ENCODE data around the gene CYP21A2.
"Not testable (repeated sequence)": the region's sequence is repeated elsewhere in the genome, so short reads cannot be mapped to it uniquely, and the experiment has no call there.

The CYP21A2 gene

GRCh38 chr6:32029553-32029952 is 8.7 kb upstream of the CYP21A2 start:
- not testable (repeated sequence) for DNase-seq

- DNase-seq, result not testable (repeated sequence)
These were observed 2.8 kb upstream of the CYP21A2 start for GRCh38 chr6:32035283-32036013.

- DNase-seq, result not testable (repeated sequence)
These were observed 1.1 kb upstream of the CYP21A2 start for GRCh38 chr6:32037136-32037535.

- DNase-seq, result not testable (repeated sequence)
These were observed 663 bp downstream of the CYP21A2 start for GRCh38 chr6:32038878-32039277.

GRCh38 chr6:32039321-32040274 is 1.4 kb downstream of the CYP21A2 start:
- DNase-seq, result not testable (repeated sequence)

GRCh38 chr6:32040299-32041049 is 2.3 kb downstream of the CYP21A2 start:
- DNase-seq, result not testable (repeated sequence)

- DNase-seq, result not testable (repeated sequence)
These were observed 2.8 kb downstream of the CYP21A2 start for GRCh38 chr6:32041050-32041321.

- DNase-seq, result not testable (repeated sequence)
These were observed 3.2 kb downstream of the CYP21A2 start for GRCh38 chr6:32041385-32041784.

- not testable (repeated sequence) for DNase-seq
These were observed 4.1 kb downstream of the CYP21A2 start for GRCh38 chr6:32042276-32042675.

GRCh38 chr6:32043589-32044380 is 5.6 kb downstream of the CYP21A2 start:
- not testable (repeated sequence) for DNase-seq

- DNase-seq, result not testable (repeated sequence)
These were observed 6.7 kb downstream of the CYP21A2 start for GRCh38 chr6:32044916-32045315.

GRCh38 chr6:32045811-32046449 is 7.7 kb downstream of the CYP21A2 start:
- DNase-seq, result no peak

GRCh38 chr6:32046450-32047083 is 8.4 kb downstream of the CYP21A2 start:
- DNase-seq, result peak in 14 of 58 donors; percentile 0 to 77 (median 20)

GRCh38 chr6:32047084-32047478 is 8.9 kb downstream of the CYP21A2 start:
- peak in 6 of 58 donors; percentile 18 to 77 (median 44) for DNase-seq

GRCh38 chr6:32047539-32047854 is 9.3 kb downstream of the CYP21A2 start:
- no peak for DNase-seq

- peak in 39 of 58 donors; percentile 1 to 64 (median 27) for DNase-seq
These were observed 9.9 kb downstream of the CYP21A2 start for GRCh38 chr6:32047855-32048766.

GRCh38 chr6:32049149-32049548 is 10.9 kb downstream of the CYP21A2 start:
- not testable (repeated sequence) for DNase-seq

GRCh38 chr6:32049736-32050135 is 11.5 kb downstream of the CYP21A2 start:
- not testable (repeated sequence) for DNase-seq

GRCh38 chr6:32050562-32050961 is 12.3 kb downstream of the CYP21A2 start:
- no peak for DNase-seq

All from anterior cingulate cortex (tissue), 58 donors.